GM19238 (cell line): ENCODE results near the gene ETFA.

Source experiments
- DNase-seq: peaks from one replicate; pipeline ENCODE4 v3.0.0; 2011; ENCODE audit warnings: low spot score; ENCODE audit not compliant: insufficient read length

ETFA gene

DNA sequence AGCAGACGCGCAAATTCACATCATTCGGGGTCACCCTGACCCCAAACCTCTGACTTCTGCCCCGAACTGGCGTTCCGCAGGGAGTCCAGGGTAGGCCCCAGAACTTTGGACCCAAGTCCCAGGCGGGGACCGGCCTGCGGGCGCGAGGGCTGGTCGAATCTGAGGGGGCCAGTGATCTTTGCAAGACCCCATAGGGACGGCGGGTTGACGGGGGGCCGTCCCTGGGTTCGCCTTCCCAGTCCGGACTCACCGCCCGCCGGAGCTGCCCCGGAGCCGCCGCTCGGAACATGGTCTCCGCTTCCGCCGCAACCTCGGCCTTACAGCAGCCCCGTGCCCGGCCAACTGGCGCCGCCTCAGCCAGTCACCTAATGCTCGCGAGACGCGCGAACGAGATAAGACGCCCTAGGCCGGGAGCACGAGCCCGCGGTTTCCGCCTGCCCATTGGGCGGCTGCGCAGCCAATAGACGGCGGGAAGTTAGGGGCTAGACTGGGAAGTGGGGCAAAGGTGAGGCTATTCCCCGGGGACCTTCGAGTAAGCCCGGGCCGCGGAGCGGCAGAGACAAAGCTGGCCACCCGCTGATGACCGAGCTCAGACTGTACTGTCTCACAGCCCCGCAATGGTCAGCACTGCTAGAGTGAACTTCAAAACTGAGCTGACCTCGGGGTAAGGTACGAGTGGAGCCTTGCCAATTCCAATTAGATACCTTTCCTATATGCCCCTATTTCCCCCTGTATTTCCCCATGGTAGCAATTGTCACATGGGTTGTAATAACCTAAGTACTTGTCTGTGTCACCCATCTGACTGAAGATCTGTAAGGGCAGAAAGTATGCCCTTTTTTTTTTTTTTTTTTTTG is at the start of gene ETFA:
TSS of gene ETFA (minus strand) at position 370 of the 854 bp plus-strand sequence. CDS start at position 289, 81 bp downstream.
- DNase-seq, result peak; percentile 98

GRCh38 chr15:76360416-76360815 is 49.1 kb upstream of the ETFA start:
- DNase-seq, result no peak

DNA sequence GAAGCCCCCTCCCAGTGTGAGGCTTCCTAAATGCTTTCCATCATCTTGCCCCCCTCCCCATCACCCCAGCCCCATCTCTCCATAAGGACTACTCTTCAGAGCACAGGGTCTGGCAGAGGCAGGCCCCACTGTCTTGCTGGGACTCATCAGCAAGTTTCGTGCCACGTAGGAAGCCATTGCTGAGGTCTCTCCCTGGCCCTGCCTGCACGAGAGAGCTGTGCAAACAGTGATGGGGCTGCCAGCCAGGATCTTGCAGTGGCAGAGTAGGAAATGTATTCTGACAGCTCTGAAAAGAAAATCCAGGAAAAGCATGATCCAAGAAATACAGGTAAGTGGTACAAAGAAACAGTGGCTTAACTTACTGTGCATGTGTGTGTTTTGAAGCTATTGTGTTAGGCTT is 47.9 kb upstream of the ETFA start:
- no peak for DNase-seq

- no peak for DNase-seq
Measured at GRCh38 chr15:76358453-76358852, 47.2 kb upstream of the ETFA start.

GRCh38 chr15:76354823-76355440 is 43.7 kb upstream of the ETFA start:
- no peak for DNase-seq

DNA sequence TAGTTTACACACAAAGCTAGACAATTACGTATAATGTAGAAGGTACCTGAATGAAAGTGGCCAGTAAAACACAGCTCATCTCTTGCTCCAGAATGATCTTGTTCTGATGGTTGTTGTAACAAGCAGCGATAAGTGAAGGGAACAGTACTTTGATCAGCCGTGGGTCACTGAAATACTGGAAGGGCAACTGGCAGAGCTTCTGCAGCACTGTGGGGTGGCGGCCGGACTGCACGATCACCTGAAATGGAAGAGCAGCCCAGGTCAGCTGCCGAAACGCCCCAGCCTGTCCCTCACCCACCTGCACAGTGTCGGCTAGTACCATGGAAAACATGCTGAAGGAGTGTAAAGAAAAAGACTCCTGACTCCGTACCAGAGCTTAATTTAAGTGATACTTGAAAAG is 42.6 kb upstream of the ETFA start:
- DNase-seq, result no peak

- no peak for DNase-seq
Measured at GRCh38 chr15:76353023-76353577, 41.8 kb upstream of the ETFA start.

DNA sequence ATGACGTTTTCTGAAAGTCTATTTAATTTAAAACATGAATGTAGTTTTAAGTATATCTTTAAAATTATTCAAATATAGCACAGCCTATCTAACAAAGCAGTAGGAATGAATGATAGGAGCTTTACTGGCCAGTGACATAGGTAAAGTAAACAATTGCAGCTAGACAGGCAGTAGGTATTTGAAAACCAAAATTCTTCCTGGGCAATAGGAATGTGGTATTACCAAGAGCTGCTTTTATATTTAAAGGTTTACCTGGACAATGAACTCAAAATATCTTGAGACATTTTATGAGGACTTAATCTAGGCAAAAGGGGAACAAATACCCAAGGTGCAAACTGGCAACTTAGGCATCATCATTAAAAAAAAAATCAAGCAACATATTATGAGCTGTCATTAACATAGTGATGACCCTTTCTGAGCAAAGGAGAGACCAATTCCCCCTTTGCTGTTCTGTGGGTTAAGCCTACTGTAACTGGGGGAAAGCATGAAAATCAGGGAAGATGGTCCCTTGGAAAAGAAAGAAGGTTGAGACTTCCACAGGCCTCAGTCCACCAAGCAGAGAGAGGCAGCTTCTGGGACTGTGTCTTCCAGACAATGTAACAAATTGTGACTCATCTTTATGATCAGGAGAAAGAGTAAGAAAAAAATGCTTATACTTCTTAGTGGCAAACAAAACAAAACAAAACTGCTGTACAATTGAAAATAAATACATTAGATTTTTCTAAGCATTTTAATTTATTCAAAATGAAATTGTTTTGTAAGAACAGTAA is 38.2 kb upstream of the ETFA start:
- DNase-seq, result no peak

DNA sequence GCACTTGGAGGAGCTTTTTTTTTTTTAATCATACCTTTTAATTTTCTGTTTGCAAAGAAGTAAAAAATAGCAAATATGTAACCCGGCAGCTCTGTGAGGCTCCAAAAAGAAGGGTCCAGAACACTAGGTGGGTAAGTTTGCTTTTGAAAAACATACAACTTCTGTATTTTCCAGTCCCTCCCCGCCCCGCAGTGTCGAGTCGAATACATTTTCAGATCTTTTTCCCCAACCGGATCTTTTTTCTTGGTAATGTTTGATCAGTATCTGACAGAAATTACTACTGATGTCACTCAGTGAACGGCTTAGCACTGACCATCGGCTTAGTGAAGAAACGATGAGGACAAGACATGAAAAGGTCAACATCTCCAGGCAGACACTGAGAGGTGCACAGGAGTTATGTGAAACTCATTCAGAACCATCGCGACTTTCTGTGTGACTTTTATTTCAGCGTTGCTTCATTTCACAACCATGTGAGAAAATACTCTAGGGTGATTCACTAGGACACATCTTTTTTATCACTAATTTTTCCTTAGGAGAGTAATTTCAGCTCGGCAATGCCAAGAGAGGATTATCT is 36.3 kb upstream of the ETFA start:
- DNase-seq, result no peak

DNA sequence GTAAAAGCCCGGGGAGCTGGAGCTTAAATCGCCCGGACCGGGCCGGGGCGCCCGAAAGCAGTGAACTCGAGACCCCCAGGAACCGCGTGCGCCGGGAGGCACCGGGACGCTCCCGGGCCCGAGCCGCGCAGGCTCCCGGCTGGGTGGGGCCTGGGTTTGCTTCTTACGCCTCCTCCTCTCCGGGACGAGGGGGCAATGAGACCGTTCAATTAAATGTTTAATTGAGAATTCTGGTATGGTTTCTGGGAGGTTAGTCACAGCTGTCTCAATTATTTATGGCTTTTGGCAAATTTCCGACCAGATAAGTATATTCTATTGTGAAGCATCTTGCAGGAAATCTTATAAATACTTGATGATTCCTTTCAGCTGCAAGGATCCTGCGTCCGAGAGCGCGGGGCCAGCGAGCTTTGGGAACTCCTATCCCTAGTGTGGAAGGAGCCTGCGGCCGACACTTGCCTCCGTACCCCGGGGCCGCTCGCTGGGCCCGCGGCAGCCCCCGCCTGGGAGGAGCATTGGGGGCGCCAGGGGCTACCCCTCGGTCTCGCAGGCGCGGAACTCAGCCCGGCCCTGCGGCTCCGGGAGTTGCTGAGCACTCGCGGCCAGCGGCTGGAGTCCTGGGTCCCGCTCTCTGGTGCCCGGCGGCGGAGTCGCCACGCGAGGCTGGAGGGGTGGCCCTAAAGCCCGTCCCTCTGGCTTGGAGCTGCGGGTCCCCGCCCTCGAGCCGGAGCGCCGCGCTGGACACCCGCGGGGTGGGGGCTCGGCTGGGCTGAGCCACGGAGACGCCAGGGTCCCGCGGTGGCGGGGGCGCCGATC is 35.6 kb upstream of the ETFA start:
- no peak for DNase-seq

- peak; percentile 56 for DNase-seq
Measured at GRCh38 chr15:76345880-76346668, 34.8 kb upstream of the ETFA start.

GRCh38 chr15:76345583-76345879 is 34.3 kb upstream of the ETFA start:
- DNase-seq, result no peak

- DNase-seq, result no peak
Measured at GRCh38 chr15:76344893-76345582, 33.8 kb upstream of the ETFA start.

GRCh38 chr15:76343313-76343996 is 32.2 kb upstream of the ETFA start:
- no peak for DNase-seq

DNA sequence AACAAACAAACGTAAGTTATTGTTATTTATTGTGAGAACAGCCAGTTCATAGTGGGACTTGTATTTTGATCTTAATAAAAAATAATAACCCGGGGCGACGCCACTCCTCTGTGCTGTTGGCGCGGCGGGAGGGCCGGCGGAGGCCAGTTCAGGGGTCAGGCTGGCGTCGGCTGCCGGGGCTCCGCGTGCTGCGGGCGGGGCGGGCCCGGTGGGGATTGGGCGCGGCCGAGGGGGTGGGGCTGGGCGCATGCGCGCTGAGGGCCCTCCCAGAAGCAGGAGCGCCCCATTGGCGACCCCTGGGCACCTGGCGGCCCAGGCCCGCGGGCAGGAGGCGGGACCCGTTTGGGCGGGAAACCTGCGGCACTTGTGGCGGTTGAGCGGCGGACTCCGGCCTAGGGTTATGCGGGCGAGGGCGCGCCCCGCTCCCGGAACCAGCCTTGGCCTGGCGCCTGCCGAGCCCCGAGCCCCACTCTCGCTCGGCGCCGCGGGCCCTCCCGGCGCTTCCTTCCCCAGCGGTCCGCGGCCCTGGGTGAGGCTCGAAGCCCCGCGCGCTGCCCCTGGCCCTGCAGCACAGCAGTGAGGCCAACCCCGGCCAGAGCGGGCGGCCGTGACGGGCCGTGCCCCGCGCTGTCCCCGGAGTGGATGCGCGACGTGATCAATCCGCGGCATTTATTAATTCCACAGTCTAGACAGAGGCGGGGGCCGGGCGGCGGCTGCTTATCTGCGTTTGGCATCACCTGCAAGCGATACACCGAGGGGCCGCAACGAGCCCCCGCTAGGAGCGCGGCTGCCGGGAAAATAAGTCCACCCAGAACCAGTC is 31.3 kb upstream of the ETFA start:
- DNase-seq, result peak; percentile 14

GRCh38 chr15:76342058-76342381 is 30.8 kb upstream of the ETFA start:
- no peak for DNase-seq

DNA sequence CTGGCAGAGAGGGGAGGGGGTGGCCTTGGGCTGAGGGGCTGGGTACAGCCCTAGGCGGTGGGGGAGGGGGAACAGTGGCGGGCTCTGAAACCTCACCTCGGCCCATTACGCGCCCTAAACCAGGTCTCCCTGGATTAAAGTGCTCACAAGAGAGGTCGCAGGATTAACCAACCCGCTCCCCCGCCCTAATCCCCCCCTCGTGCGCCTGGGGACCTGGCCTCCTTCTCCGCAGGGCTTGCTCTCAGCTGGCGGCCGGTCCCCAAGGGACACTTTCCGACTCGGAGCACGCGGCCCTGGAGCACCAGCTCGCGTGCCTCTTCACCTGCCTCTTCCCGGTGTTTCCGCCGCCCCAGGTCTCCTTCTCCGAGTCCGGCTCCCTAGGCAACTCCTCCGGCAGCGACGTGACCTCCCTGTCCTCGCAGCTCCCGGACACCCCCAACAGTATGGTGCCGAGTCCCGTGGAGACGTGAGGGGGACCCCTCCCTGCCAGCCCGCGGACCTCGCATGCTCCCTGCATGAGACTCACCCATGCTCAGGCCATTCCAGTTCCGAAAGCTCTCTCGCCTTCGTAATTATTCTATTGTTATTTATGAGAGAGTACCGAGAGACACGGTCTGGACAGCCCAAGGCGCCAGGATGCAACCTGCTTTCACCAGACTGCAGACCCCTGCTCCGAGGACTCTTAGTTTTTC is 30.2 kb upstream of the ETFA start:
- DNase-seq, result no peak
